GM12875 (cell line): ENCODE results near the gene LSS.

Experiments used
- H3K4me3 ChIP-seq: one replicate; pipeline ENCODE4 v1.5.1; 2011; ENCODE audit warnings: low read depth, low read length, control low read depth
- CTCF ChIP-seq: IDR thresholded peaks from 2 replicates; pipeline ENCODE4 v1.5.1; 2011; ENCODE audit warnings: low read depth, mild to moderate bottlenecking, control low read depth, inconsistent platforms, low read length, moderate library complexity, borderline replicate concordance; ENCODE audit not compliant: insufficient read depth

LSS gene

DNA sequence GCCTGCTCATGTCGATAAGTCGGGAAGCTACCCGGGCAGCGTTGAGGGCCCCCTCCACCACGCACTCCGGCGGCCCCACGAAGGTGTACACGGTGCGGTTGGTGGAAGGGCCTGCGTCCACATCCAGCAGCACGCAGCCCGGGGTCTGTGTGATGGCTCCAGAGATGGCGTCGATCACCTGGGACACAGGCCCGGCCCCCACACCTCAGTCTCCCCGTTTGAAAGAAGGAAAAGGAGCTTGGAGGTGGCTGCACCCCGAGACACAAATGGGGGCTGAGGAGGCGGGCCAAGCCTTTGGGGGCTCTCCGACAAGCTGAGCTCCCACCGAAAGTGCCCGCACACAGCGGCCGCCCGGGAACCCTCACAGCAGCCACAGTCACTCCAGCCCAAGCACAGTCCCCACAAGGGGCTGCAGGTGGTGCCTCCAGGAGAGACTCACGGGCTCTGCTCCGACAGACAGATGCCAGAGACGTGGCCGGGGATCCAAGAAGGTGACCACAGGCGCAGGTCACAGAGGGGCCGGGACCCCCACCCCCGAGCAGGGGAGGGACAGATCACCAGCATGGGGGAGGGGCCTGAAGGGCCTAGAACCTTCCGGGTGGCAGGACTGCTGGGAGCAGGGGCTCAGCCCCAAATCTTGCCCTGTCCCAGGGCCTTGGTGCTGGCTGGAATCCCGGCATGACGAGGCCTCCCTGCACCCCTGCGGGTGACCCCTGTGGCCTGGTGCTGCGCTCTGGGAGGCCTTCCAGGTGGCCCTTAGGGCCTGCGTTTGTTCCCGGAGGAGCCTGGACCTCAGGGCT lies 74.2 kb downstream of the LSS start:
- no peak for TF ChIP-seq CTCF

DNA sequence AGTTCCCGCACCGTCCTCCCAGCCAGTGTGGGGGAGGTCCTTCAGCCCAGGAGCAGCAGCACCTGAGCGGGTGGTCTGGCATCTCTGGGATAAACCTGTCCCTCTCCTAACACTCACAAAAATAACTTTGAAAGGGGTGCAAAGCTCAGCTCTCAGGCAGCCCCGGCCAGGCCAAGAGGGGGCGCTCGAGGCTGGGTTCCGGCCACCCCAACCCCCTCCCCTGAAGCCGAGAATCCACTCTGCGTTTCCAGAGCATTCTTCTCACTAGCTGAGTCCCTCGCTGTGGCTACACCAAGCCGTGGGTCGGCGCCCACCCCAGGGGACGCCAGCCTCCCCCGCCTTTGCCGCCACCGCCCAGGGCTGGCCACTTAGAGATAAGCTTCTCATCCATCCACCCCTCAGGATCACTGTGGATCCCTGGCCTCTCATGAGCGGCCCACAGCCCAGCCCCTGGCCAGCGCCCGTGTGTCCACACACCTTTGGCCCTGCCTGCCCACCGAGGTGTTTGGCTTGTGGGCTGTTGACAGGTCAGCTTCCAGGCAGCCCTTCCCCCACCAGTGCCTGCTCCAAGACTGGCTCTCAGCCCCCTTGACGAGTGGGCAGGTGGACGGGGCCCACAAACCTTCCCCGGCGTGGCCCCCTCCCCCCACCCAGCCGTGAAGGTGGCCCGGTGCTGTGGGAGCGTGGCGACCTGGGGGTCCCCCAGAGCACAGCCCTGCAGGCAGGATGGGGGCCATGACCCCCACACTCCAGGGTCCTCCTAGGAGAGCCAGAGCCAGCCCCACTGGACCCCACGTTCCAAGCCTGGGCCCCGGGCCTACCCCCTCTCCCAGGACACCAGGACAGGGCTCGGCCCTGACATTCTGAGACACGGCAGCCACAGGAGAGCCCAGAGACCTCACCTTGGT lies 75.1 kb downstream of the LSS start:
- peak; percentile 76 for TF ChIP-seq CTCF
- H3K4me3 ChIP-seq = no peak overlapping the region

More for the DNA sequence above, 74.2 kb downstream of the LSS start:
- H3K4me3 ChIP-seq = no peak overlapping the region

DNA sequence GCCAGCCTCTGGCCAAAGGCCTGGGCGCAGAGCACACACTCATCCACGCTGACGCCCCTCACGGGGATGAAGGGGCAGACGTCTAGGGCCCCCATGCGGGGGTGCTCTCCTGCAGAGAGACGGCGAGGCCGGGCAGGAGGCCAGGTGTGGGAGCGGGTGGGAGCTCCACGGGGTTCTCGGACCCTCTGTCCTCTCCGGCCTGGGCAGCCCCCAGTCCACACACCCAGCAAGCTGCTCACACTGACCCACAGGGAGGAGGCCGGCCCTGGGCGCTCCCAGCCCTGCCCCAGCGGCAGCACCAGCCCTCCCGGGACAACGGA lies 75.7 kb downstream of the LSS start:
- no peak overlapping the region for H3K4me3 ChIP-seq
- no peak for TF ChIP-seq CTCF

DNA sequence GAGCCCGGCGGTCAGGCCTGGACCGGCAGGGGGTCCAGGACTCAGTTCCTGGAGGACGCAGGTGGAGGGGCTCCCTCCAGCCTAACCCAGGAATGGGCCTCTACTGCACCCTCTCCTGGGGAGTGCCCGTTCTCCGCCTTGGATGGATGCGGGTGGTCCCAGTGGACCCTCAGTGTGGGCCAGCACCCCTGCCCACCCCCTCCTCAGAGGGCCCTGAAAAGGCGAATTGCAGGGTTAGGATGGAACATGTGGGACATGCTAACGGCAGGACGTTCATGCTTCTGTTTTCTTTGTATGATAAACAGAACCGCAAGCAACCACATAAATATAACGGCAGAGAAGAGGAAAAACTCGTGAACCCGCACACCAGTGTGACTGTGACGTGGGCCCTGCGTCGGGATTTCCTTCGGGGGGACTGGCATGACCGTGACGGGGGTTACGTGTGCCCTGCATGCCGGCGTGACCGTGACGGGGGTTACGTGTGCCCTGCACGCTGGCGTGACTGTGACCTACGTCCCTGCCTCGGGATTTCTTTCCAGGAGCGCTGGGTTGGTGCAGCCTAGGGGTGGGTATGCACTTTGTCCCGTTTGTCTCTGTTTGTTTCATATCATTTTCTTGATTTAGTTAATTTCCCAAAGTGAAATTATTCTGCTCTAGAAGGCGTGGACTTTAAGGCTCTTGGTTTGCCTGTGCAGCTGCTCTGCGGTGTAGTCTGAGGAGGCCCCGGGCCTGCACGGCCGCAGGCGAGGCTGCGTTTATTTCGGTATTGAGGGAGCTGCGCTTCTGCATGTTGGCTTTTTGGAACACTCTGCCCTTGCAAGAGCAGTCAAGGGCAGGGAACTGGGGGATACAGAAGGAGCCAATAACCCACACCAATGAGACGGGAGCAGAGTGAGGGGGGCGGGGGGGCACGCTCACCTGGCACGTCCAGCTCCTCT lies 76.3 kb downstream of the LSS start:
- no peak overlapping the region for H3K4me3 ChIP-seq
- no peak for TF ChIP-seq CTCF

- no peak for TF ChIP-seq CTCF
- no peak overlapping the region for H3K4me3 ChIP-seq
Measured at GRCh38 chr21:46151261-46151988, 77.1 kb downstream of the LSS start.

DNA sequence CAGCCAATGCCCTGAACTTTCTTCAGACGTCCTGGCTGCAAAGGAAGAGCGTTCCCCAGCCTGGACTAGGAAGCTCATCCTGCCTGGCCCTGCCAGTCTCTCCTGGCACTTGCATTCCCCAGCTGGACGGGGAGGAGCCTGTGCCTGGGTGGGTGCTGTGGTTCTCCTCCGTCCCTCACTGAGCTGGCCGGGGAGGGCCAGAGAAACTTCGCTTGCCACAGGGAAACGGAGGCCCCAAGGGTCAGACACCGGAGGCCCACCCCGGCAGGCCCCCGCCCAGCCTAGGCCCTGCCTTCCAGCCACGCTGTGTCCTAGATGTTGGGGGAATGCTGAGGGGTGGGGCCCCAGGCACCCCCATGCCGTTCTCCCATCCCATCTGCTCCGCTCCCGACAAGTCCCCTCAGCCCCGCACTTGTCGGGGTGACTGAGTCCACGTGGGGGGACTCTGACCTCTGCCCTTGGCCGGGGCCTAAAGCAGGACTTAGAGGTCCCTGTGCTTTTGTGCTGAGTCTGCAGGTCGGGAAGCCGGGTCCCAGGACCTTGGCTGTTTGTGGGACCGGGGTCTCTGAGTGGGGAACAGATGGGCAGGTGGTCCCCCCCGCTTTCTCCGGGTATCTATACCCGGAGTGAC lies 78.0 kb downstream of the LSS start:
- no peak for TF ChIP-seq CTCF
- H3K4me3 ChIP-seq = no peak overlapping the region
